Measurements from ENCODE around the gene EEA1. TPM values are rescaled to one million over a fixed set of nuclear protein-coding genes. Genes with fewer than 3 reads are reported as not detected.

The EEA1 gene
- total RNA-seq, 6 experiments from 2014 or later: 8.9 to 20.3 (median 16.3) TPM

DNA sequence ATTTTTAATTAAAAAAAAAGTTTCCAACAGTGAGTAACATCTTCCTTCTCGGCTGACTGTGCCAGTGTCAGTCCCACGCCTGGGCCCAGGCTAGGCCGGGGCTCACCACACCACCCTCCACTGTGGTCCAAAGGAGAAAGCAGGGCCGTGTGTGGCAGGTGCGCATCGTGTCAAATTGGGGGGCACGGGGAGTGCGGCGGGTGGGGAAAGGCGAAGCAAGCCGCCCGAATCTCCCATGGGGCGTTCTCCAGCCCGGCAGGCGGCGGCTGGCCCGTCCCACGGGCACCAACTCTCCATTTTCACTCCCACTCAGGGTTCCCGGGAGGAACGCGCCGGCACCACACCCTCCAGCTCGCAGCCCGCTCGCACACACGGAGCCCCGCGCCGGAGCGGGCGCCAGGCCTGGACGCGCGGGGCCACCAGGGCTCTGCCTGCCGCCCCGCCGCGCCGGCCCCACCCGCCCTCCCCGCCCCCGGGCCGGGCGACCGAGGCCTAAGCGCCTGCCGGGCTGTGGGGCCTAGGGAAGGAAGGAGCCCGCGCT, 604 bp downstream of the EEA1 start:
- Histone ChIP-seq H3K27me3 (no peaks in the 10 kb centered on the region), H3K9me3 (no peaks in the 10 kb centered on the region), H3K36me3 (no peaks in the 10 kb centered on the region), H3K4me3 (peak overlapping the region; percentile 69 to 73 (median 72)), H3K27ac (peak overlapping the region; percentile 89 to 98 (median 92)), H3K4me1 (peaks cover 0 to 13% (median 4%) of the 10 kb centered on the region in 4 donors)
- DNase-seq (peak; percentile 48 to 64 (median 57)), ATAC-seq (peak; percentile 33 to 63 (median 56))
- intact Hi-C loops (cut with DNase I): no loop called here
- no peak for TF ChIP-seq POLR2A (IDR thresholded peaks at IDR 0.05)
- TF ChIP-seq, protein P1, sequence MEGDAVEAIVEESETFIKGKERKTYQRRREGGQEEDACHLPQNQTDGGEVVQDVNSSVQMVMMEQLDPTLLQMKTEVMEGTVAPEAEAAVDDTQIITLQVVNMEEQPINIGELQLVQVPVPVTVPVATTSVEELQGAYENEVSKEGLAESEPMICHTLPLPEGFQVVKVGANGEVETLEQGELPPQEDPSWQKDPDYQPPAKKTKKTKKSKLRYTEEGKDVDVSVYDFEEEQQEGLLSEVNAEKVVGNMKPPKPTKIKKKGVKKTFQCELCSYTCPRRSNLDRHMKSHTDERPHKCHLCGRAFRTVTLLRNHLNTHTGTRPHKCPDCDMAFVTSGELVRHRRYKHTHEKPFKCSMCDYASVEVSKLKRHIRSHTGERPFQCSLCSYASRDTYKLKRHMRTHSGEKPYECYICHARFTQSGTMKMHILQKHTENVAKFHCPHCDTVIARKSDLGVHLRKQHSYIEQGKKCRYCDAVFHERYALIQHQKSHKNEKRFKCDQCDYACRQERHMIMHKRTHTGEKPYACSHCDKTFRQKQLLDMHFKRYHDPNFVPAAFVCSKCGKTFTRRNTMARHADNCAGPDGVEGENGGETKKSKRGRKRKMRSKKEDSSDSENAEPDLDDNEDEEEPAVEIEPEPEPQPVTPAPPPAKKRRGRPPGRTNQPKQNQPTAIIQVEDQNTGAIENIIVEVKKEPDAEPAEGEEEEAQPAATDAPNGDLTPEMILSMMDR (IDR thresholded peaks at IDR 0.05): no peak
- WGBS (ENCODE audit: insufficient coverage, low coverage, low lambda C conversion rate, missing lambda C conversion rate): 0% methylated on average over 15 of the region's 49 CpGs

DNA sequence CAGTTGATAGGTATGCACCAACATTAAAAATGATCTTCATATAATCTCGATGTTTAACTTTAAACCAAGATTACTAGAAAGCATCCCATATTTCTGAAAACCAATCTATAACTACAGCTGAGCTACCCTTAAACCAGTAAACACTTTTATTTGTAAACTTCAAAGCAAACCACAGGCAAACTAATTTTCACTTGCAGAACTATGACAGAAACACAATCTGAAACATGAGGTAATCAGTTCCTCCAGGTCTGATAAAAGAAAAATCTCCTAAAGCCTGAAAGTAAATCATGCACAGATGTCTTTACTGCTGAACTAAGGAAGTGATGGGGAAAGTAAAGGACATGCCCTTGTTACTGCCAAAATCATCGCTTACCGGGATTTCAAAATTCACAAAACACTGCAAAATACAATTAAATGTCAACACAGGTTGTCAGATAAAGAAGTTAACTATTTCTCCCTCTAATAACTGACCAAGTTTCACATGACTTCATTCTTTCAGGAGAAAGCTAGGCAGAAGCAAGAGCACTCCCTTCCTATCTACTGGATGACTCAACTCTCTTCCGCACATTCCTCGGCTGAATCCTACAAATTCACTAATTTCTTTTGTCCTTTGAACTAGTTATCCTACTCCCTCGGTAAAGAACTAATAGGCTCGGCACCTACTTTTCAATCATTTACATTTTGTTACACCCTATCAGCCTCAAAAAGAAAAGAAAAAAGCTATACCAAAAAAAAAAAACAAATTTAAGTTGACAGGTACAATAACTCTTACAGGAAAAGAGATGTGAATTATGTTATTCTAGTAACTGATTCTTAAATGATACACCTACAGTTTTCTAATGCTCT, 1.4 kb downstream of the EEA1 start:
- intact Hi-C loops (cut with DNase I): no loop called here
- no peaks in the 10 kb centered on the region for H3K9me3 ChIP-seq
- H3K4me1 ChIP-seq: peaks cover 0 to 13% (median 4%) of the 10 kb centered on the region in 4 donors
- ATAC-seq (peak in 1 of 4 donors; percentile 21), DNase-seq (no peak)
- 8% methylated on average over 7 of the region's 7 CpGs for WGBS (ENCODE audit: insufficient coverage, low coverage, low lambda C conversion rate, missing lambda C conversion rate)
- no peaks in the 10 kb centered on the region for H3K27me3 ChIP-seq
- H3K36me3 ChIP-seq: no peaks in the 10 kb centered on the region
- H3K27ac ChIP-seq: peak overlapping the region; percentile 89 to 98 (median 92)
- peak overlapping the region; percentile 69 to 73 (median 72) for H3K4me3 ChIP-seq
- TF ChIP-seq, protein P1 (IDR thresholded peaks at IDR 0.05): no peak
- TF ChIP-seq POLR2A (IDR thresholded peaks at IDR 0.05): no peak

DNA sequence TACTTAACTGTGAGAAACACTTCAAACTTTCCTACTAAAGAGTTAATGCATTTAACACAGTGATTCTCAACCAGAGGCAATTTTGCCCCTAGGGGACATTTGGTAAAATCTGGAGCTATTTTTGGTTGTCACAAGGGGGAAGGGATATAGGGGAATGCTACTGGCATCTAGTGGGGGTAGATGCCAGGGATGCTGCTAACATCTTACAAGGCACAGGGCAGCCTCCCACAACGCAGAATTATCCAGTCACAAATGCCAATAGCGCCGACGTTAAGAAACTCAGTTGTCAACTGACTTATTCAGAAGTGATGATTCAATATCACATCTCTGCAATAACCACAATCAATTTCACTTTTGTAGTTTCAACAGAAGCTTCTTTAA, 2.0 kb downstream of the EEA1 start:
- Histone ChIP-seq H3K4me3 (no peak overlapping the region), H3K36me3 (no peaks in the 10 kb centered on the region), H3K27ac (no peak overlapping the region), H3K27me3 (no peaks in the 10 kb centered on the region), H3K4me1 (peaks cover 0 to 13% (median 4%) of the 10 kb centered on the region in 4 donors), H3K9me3 (no peaks in the 10 kb centered on the region)
- DNase-seq (no peak), ATAC-seq (no peak)
- TF ChIP-seq POLR2A (IDR thresholded peaks at IDR 0.05): no peak
- TF ChIP-seq, protein P1 (IDR thresholded peaks at IDR 0.05): peak in 1 of 4 donors; percentile 4
- 5% methylated on average over 4 of the region's 4 CpGs for WGBS (ENCODE audit: insufficient coverage, low coverage, low lambda C conversion rate, missing lambda C conversion rate)
- intact Hi-C loops (cut with DNase I): no loop called here

DNA sequence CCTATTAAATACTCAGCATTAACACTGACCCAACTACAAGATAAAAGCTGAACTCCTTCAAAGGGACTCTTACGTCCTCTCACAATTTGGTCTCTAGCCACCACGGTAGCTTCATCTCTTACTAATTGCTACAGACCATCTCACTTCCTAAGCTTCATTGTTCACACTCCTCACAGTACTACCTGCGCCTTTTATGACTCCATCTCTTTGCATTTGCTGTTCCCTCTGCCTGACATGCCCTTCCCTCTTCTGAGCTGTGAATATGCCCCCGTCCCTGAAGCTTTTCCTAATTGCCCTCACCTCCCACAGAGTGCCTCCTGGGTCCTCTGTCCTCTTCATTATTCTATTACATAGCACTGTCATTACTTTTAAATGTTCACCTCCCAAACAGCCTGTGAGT, 2.5 kb downstream of the EEA1 start:
- intact Hi-C loops (cut with DNase I): no loop called here
- WGBS (ENCODE audit: insufficient coverage, low coverage, low lambda C conversion rate, missing lambda C conversion rate): 66% methylated on average over 4 of the region's 4 CpGs
- H3K36me3 ChIP-seq: no peaks in the 10 kb centered on the region
- no peak for TF ChIP-seq POLR2A (IDR thresholded peaks at IDR 0.05)
- no peak overlapping the region for H3K4me3 ChIP-seq
- DNase-seq (no peak), ATAC-seq (no peak)
- peaks cover 0 to 13% (median 4%) of the 10 kb centered on the region in 4 donors for H3K4me1 ChIP-seq
- H3K27ac ChIP-seq: no peak overlapping the region
- H3K27me3 ChIP-seq: no peaks in the 10 kb centered on the region
- no peaks in the 10 kb centered on the region for H3K9me3 ChIP-seq

DNA sequence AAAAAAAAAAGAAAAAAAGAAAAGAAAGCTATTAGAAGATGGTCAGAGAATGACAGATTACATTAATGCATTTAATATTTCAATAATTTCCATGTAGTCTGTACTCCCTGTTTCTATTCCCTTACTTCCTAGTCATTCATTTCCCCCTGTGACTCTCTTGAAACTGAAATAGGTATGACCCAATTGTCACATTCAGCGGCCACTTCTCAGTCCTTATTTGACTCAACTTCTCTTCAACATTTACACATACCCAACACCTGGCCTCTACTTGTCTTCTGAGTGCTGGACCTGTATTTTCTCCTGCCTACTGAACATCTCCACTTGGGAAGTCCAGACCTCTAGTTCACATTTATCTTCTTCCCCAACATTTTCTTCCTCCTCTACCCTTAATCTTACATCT, 7.2 kb downstream of the EEA1 start:
- Histone ChIP-seq H3K27ac (no peak overlapping the region), H3K4me1 (peaks cover 0 to 4% (median 1%) of the 10 kb centered on the region in 4 donors), H3K27me3 (no peaks in the 10 kb centered on the region), H3K9me3 (no peaks in the 10 kb centered on the region), H3K36me3 (no peaks in the 10 kb centered on the region), H3K4me3 (no peak overlapping the region)
- DNase-seq (no peak), ATAC-seq (no peak)
- 78% methylated on average over 1 of the region's 1 CpG for WGBS (ENCODE audit: insufficient coverage, low coverage, low lambda C conversion rate, missing lambda C conversion rate)
- intact Hi-C loops (cut with DNase I): no loop called here
- no peak for TF ChIP-seq POLR2A (IDR thresholded peaks at IDR 0.05)
- TF ChIP-seq, protein P1 (IDR thresholded peaks at IDR 0.05): no peak

Measured in right lobe of liver (tissue), 6 donors.